ENCODE data around the gene H2BW1. TPM values are rescaled to one million over a fixed set of nuclear protein-coding genes. Genes with fewer than 3 reads are reported as not detected.
"Not testable (repeated sequence)": the region's sequence is repeated elsewhere in the genome, so short reads cannot be mapped to it uniquely, and the experiment has no call there.

Gene H2BW1
- total RNA-seq = not detected
- not detected for total RNA-seq (2013)

GRCh38 chrX:104013606-104014005 lies at the start of gene H2BW1:
Gene H2BW1 (minus strand): TSS chrX:104013708. CDS start chrX:104013576, 132 bp downstream.
- Mint-ChIP-seq H3K27me3 (ENCODE audit: low read depth in 2 of 2) (peaks cover 1 to 18% of the 10 kb centered on the region in 2 donors), H3K36me3 (no peaks in the 10 kb centered on the region), H3K27ac (no peak within 1 kb of the TSS), H3K4me1 (no peaks in the 10 kb centered on the region), H3K4me3 (no peak within 1 kb of the TSS), H3K9me3 (no peaks in the 10 kb centered on the region)
- DNase-seq = no peak
- TF ChIP-seq CTCF (IDR thresholded peaks at IDR 0.05) = no peak
- 90% methylated on average over 20 of the region's 20 CpGs for WGBS (ENCODE audit: insufficient coverage)
- no peaks in the 10 kb centered on the region for H3K4me1 ChIP-seq (ENCODE audit: control insufficient read depth, insufficient read depth, low read length)
- intact Hi-C loops (cut with micrococcal nuclease) = no loop called here
- no peak within 1 kb of the TSS for H3K27ac ChIP-seq (ENCODE audit: low read length)
- no peak for ATAC-seq
- H3K27me3 ChIP-seq (ENCODE audit: control insufficient read depth, insufficient read depth, low read length) = no peaks in the 10 kb centered on the region
- H3K9me3 ChIP-seq (ENCODE audit: control insufficient read depth, insufficient read depth, low read length) = no peaks in the 10 kb centered on the region
- no peaks in the 10 kb centered on the region for H3K36me3 ChIP-seq (ENCODE audit: control insufficient read depth, insufficient read depth, low read length)
- no peak within 1 kb of the TSS for H3K4me3 ChIP-seq (ENCODE audit: low read length)

GRCh38 chrX:104062636-104063035 lies 49.1 kb upstream of the H2BW1 start:
- not testable (repeated sequence) for H3K27ac Mint-ChIP-seq; H3K4me1 ChIP-seq (ENCODE audit: control insufficient read depth, insufficient read depth, low read length); H3K27me3 Mint-ChIP-seq (ENCODE audit: low read depth in 2 of 2)

GRCh38 chrX:104054956-104055355 lies 41.4 kb upstream of the H2BW1 start:
- H3K4me1 Mint-ChIP-seq; H3K27me3 Mint-ChIP-seq (ENCODE audit: low read depth in 2 of 2); H3K36me3 Mint-ChIP-seq; ATAC-seq; H3K4me1 ChIP-seq (ENCODE audit: control insufficient read depth, insufficient read depth, low read length); H3K27ac Mint-ChIP-seq; H3K36me3 ChIP-seq (ENCODE audit: control insufficient read depth, insufficient read depth, low read length); H3K27ac ChIP-seq (ENCODE audit: low read length); H3K27me3 ChIP-seq (ENCODE audit: control insufficient read depth, insufficient read depth, low read length); H3K4me3 ChIP-seq (ENCODE audit: low read length); H3K9me3 Mint-ChIP-seq; intact Hi-C loops (cut with micrococcal nuclease); DNase-seq; H3K9me3 ChIP-seq (ENCODE audit: control insufficient read depth, insufficient read depth, low read length); H3K4me3 Mint-ChIP-seq: not testable (repeated sequence)
- no CpG with 5 or more reads among the region's 13 CpGs for WGBS (ENCODE audit: insufficient coverage)

More at GRCh38 chrX:104062636-104063035, 49.1 kb upstream of the H2BW1 start:
- H3K36me3 Mint-ChIP-seq; H3K4me3 ChIP-seq (ENCODE audit: low read length); H3K9me3 ChIP-seq (ENCODE audit: control insufficient read depth, insufficient read depth, low read length); H3K4me3 Mint-ChIP-seq; H3K27me3 ChIP-seq (ENCODE audit: control insufficient read depth, insufficient read depth, low read length); H3K4me1 Mint-ChIP-seq; H3K36me3 ChIP-seq (ENCODE audit: control insufficient read depth, insufficient read depth, low read length); DNase-seq; ATAC-seq; intact Hi-C loops (cut with micrococcal nuclease); H3K9me3 Mint-ChIP-seq; H3K27ac ChIP-seq (ENCODE audit: low read length): not testable (repeated sequence)
- no CpG with 5 or more reads among the region's 18 CpGs for WGBS (ENCODE audit: insufficient coverage)

- ATAC-seq (no peak), DNase-seq (no peak)
- Mint-ChIP-seq H3K36me3 (no peaks in the 10 kb centered on the region), H3K27me3 (ENCODE audit: low read depth in 2 of 2) (peaks cover 6 to 37% of the 10 kb centered on the region in 2 donors), H3K27ac (no peak overlapping the region), H3K9me3 (no peaks in the 10 kb centered on the region), H3K4me1 (no peaks in the 10 kb centered on the region), H3K4me3 (no peak overlapping the region)
- no peak overlapping the region for H3K4me3 ChIP-seq (ENCODE audit: low read length)
- intact Hi-C loops (cut with micrococcal nuclease) = no loop called here
- 94% methylated on average over 13 of the region's 13 CpGs for WGBS (ENCODE audit: insufficient coverage)
- H3K27ac ChIP-seq (ENCODE audit: low read length) = no peak overlapping the region
- no peaks in the 10 kb centered on the region for H3K36me3 ChIP-seq (ENCODE audit: control insufficient read depth, insufficient read depth, low read length)
- no peaks in the 10 kb centered on the region for H3K4me1 ChIP-seq (ENCODE audit: control insufficient read depth, insufficient read depth, low read length)
- no peaks in the 10 kb centered on the region for H3K27me3 ChIP-seq (ENCODE audit: control insufficient read depth, insufficient read depth, low read length)
- TF ChIP-seq CTCF (IDR thresholded peaks at IDR 0.05) = no peak
- H3K9me3 ChIP-seq (ENCODE audit: control insufficient read depth, insufficient read depth, low read length) = no peaks in the 10 kb centered on the region
These were observed 33.7 kb upstream of the H2BW1 start for GRCh38 chrX:104047171-104047570.

- WGBS (ENCODE audit: insufficient coverage) = 87% methylated on average over 5 of the region's 5 CpGs
- no peak overlapping the region for H3K4me3 ChIP-seq (ENCODE audit: low read length)
- H3K4me1 Mint-ChIP-seq = no peaks in the 10 kb centered on the region
- no peaks in the 10 kb centered on the region for H3K36me3 ChIP-seq (ENCODE audit: control insufficient read depth, insufficient read depth, low read length)
- TF ChIP-seq CTCF (IDR thresholded peaks at IDR 0.05) = no peak
- H3K27me3 Mint-ChIP-seq (ENCODE audit: low read depth in 2 of 2) = peaks cover 6 to 38% of the 10 kb centered on the region in 2 donors
- H3K27ac Mint-ChIP-seq = no peak overlapping the region
- ATAC-seq (no peak), DNase-seq (no peak)
- no peak overlapping the region for H3K4me3 Mint-ChIP-seq
- no peaks in the 10 kb centered on the region for H3K4me1 ChIP-seq (ENCODE audit: control insufficient read depth, insufficient read depth, low read length)
- no peaks in the 10 kb centered on the region for H3K36me3 Mint-ChIP-seq
- no peaks in the 10 kb centered on the region for H3K9me3 ChIP-seq (ENCODE audit: control insufficient read depth, insufficient read depth, low read length)
- no peak overlapping the region for H3K27ac ChIP-seq (ENCODE audit: low read length)
- H3K27me3 ChIP-seq (ENCODE audit: control insufficient read depth, insufficient read depth, low read length) = no peaks in the 10 kb centered on the region
- H3K9me3 Mint-ChIP-seq = no peaks in the 10 kb centered on the region
- intact Hi-C loops (cut with micrococcal nuclease) = no loop called here
These were observed 32.1 kb upstream of the H2BW1 start for GRCh38 chrX:104045642-104046041.
